Measurements from ENCODE around the gene INPP4B.
"Not testable (repeated sequence)": the region's sequence is repeated elsewhere in the genome, so short reads cannot be mapped to it uniquely, and the experiment has no call there.

INPP4B gene

GRCh38 chr4:142671516-142671915 lies 174.6 kb downstream of the INPP4B start:
- DNase-seq = no peak

- no peak for DNase-seq
Observed at GRCh38 chr4:142663828-142664227, 182.3 kb downstream of the INPP4B start.

GRCh38 chr4:142660728-142661127 lies 185.4 kb downstream of the INPP4B start:
- no peak for DNase-seq

- no peak for DNase-seq
Observed at GRCh38 chr4:142656178-142656577, 189.9 kb downstream of the INPP4B start.

GRCh38 chr4:142648378-142648777 lies 197.7 kb downstream of the INPP4B start:
- DNase-seq = no peak

GRCh38 chr4:142645475-142646108 lies 200.5 kb downstream of the INPP4B start:
- no peak for DNase-seq

GRCh38 chr4:142644628-142645027 lies 201.5 kb downstream of the INPP4B start:
- DNase-seq = not testable (repeated sequence)

GRCh38 chr4:142637614-142638013 lies 208.5 kb downstream of the INPP4B start:
- peak in 1 of 2 experiments; percentile 22 for DNase-seq

GRCh38 chr4:142631836-142632235 lies 214.3 kb downstream of the INPP4B start:
- DNase-seq = no peak

GRCh38 chr4:142615324-142615665 lies 230.8 kb downstream of the INPP4B start:
- DNase-seq = no peak

- no peak for DNase-seq
Observed at GRCh38 chr4:142614621-142615323, 231.3 kb downstream of the INPP4B start.

GRCh38 chr4:142607976-142608375 lies 238.1 kb downstream of the INPP4B start:
- no peak for DNase-seq

- DNase-seq = no peak
Observed at GRCh38 chr4:142600952-142601351, 245.1 kb downstream of the INPP4B start.

- DNase-seq = no peak
Observed at GRCh38 chr4:142598132-142598531, 248.0 kb downstream of the INPP4B start.

GRCh38 chr4:142596595-142596994 lies 249.5 kb downstream of the INPP4B start:
- DNase-seq = no peak

- no peak for DNase-seq
Observed at GRCh38 chr4:142596121-142596520, 250.0 kb downstream of the INPP4B start.

- DNase-seq = no peak
Observed at GRCh38 chr4:142595222-142595871, 250.8 kb downstream of the INPP4B start.

GRCh38 chr4:142585411-142585810 lies 260.7 kb downstream of the INPP4B start:
- DNase-seq = no peak

GRCh38 chr4:142583708-142584107 lies 262.4 kb downstream of the INPP4B start:
- DNase-seq = no peak

GRCh38 chr4:142582340-142582739 lies 263.8 kb downstream of the INPP4B start:
- no peak for DNase-seq

GRCh38 chr4:142581881-142582280 lies 264.2 kb downstream of the INPP4B start:
- DNase-seq = no peak

GRCh38 chr4:142579443-142579842 lies 266.7 kb downstream of the INPP4B start:
- no peak for DNase-seq

- DNase-seq = no peak
Observed at GRCh38 chr4:142574306-142574705, 271.8 kb downstream of the INPP4B start.

- no peak for DNase-seq
Observed at GRCh38 chr4:142572071-142572470, 274.0 kb downstream of the INPP4B start.

All from NCI-H446 (cell line).